ENCODE measurements around the gene AARS2.

Gene AARS2

DNA sequence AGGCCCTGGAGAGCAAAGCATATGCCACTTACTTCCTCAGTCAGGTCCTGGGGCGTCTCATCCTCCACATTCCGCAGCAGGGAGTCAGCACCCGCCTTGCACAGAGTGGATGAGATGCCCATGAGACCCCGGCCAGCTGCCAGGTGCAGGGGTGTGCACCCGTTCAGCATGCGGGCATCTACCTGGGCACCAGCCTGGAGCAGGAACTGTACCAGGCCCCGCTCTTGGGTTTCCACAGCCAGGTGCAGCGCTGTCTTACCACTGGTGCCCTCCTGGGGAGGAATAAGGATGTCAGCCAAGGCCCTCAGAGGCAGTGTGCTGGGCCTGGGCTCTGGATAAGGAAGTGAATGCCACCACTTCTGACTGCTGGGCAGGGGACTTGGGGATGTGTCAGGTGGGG lies 53.1 kb downstream of the AARS2 start:
- Histone ChIP-seq H3F3A (ENCODE audit: control insufficient read depth, insufficient read depth) (peaks cover 38% of the 10 kb centered on the region), H4K20me1 (ENCODE audit: control insufficient read depth, insufficient read depth, low read depth, low read length) (no peaks in the 10 kb centered on the region), H3K4me2 (ENCODE audit: low read length) (no peak overlapping the region), H3K79me2 (ENCODE audit: control insufficient read depth, low read length) (peaks cover 52% of the 10 kb centered on the region), H3K4me1 (ENCODE audit: control insufficient read depth, low read length) (peaks cover 69% of the 10 kb centered on the region), H3K36me3 (ENCODE audit: control insufficient read depth, low read length) (peaks cover 74% of the 10 kb centered on the region), H3K27me3 (ENCODE audit: control insufficient read depth, low read length) (no peaks in the 10 kb centered on the region), H3K9me2 (replicated peaks; ENCODE audit: control insufficient read depth, low read length) (no peaks in the 10 kb centered on the region), H3K9me3 (ENCODE audit: control insufficient read depth, insufficient read depth, low read length) (no peaks in the 10 kb centered on the region), H3K27ac (ENCODE audit: low read depth, low read length) (no peak overlapping the region), H3K4me3 (ENCODE audit: low read length) (no peak overlapping the region)
- TF ChIP-seq, protein P1, sequence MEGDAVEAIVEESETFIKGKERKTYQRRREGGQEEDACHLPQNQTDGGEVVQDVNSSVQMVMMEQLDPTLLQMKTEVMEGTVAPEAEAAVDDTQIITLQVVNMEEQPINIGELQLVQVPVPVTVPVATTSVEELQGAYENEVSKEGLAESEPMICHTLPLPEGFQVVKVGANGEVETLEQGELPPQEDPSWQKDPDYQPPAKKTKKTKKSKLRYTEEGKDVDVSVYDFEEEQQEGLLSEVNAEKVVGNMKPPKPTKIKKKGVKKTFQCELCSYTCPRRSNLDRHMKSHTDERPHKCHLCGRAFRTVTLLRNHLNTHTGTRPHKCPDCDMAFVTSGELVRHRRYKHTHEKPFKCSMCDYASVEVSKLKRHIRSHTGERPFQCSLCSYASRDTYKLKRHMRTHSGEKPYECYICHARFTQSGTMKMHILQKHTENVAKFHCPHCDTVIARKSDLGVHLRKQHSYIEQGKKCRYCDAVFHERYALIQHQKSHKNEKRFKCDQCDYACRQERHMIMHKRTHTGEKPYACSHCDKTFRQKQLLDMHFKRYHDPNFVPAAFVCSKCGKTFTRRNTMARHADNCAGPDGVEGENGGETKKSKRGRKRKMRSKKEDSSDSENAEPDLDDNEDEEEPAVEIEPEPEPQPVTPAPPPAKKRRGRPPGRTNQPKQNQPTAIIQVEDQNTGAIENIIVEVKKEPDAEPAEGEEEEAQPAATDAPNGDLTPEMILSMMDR (IDR thresholded peaks at IDR 0.05; ENCODE audit: low read depth, low read length, poor library complexity, severe bottlenecking) = no peak
- TF ChIP-seq EZH2phosphoT487 (IDR thresholded peaks at IDR 0.05; ENCODE audit: borderline replicate concordance, low read length) = no peak

DNA sequence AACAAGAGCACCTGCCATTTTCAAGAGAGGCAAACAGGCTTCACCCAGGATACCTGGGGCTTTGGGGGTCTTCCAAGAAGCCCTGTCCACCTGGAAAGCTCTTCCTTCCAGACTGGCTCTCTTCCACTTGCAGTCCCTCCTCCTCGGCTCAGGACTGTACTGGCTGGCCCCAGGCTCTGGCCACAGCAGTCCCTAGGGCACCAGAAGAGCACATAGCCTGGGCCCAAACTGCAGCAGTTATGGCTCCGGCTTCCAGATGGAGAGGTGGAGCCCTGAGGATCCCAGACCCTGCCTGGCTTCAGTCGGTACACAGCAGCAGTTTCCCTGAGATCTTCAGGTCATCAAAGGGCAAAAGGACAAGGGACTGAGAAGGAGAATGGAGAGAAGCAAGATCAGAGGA lies 54.2 kb downstream of the AARS2 start:
- Histone ChIP-seq H3K79me2 (ENCODE audit: control insufficient read depth, low read length) (peaks cover 42% of the 10 kb centered on the region), H3K27ac (ENCODE audit: low read depth, low read length) (peak overlapping the region; percentile 55; the same call in 1 of the 2 replicates), H3K9me2 (replicated peaks; ENCODE audit: control insufficient read depth, low read length) (no peaks in the 10 kb centered on the region), H3K4me2 (ENCODE audit: low read length) (no peak overlapping the region), H4K20me1 (ENCODE audit: control insufficient read depth, insufficient read depth, low read depth, low read length) (no peaks in the 10 kb centered on the region; the same call in 1 of the 2 replicates), H3K9me3 (ENCODE audit: control insufficient read depth, insufficient read depth, low read length) (no peaks in the 10 kb centered on the region), H3F3A (ENCODE audit: control insufficient read depth, insufficient read depth) (peaks cover 42% of the 10 kb centered on the region), H3K36me3 (ENCODE audit: control insufficient read depth, low read length) (peaks cover 79% of the 10 kb centered on the region), H3K4me3 (ENCODE audit: low read length) (no peak overlapping the region), H3K27me3 (ENCODE audit: control insufficient read depth, low read length) (no peaks in the 10 kb centered on the region), H3K4me1 (ENCODE audit: control insufficient read depth, low read length) (peaks cover 77% of the 10 kb centered on the region)
- no peak for TF ChIP-seq EZH2phosphoT487 (IDR thresholded peaks at IDR 0.05; ENCODE audit: borderline replicate concordance, low read length)
- TF ChIP-seq, protein P1 (IDR thresholded peaks at IDR 0.05; ENCODE audit: low read depth, low read length, poor library complexity, severe bottlenecking) = no peak

DNA sequence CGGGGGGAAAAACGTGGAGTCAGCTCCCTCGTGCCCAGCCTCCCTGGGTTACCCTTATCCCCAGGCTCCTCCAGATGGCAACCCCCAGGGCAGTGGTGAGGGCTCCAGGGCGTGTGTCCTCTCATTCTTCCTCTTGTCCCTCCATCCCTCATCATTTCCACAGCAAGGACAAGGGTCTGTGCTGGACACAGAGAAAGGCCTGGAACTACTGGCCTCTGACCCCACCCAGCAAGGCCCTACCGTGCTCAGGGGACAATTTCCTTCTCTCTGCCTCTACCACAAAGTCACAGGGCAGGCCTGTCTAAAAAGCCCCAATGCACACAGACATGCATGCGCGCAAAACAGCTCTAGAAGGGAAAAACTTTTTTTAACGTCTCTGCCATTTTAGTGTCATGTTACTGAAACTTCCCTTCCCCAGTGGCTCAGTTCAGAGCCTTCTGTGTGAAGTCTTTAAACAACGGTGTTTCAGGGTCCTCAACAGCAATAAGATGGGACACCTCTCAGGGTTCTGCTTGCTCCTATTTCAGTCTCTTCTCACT lies 54.8 kb downstream of the AARS2 start:
- Histone ChIP-seq H3K27ac (ENCODE audit: low read depth, low read length) (peak overlapping the region; percentile 55), H3K27me3 (ENCODE audit: control insufficient read depth, low read length) (no peaks in the 10 kb centered on the region), H3F3A (ENCODE audit: control insufficient read depth, insufficient read depth) (peaks cover 44% of the 10 kb centered on the region), H3K79me2 (ENCODE audit: control insufficient read depth, low read length) (peaks cover 37% of the 10 kb centered on the region), H3K36me3 (ENCODE audit: control insufficient read depth, low read length) (peaks cover 79% of the 10 kb centered on the region), H3K9me2 (replicated peaks; ENCODE audit: control insufficient read depth, low read length) (no peaks in the 10 kb centered on the region), H3K4me3 (ENCODE audit: low read length) (peak overlapping the region; percentile 87; the same call in 1 of the 2 replicates), H3K9me3 (ENCODE audit: control insufficient read depth, insufficient read depth, low read length) (no peaks in the 10 kb centered on the region), H4K20me1 (ENCODE audit: control insufficient read depth, insufficient read depth, low read depth, low read length) (no peaks in the 10 kb centered on the region; the same call in 1 of the 2 replicates), H3K4me2 (ENCODE audit: low read length) (peak overlapping the region; percentile 94), H3K4me1 (ENCODE audit: control insufficient read depth, low read length) (peaks cover 72% of the 10 kb centered on the region)
- TF ChIP-seq, protein P1 (IDR thresholded peaks at IDR 0.05; ENCODE audit: low read depth, low read length, poor library complexity, severe bottlenecking) = no peak
- no peak for TF ChIP-seq EZH2phosphoT487 (IDR thresholded peaks at IDR 0.05; ENCODE audit: borderline replicate concordance, low read length)
